ENCODE results near the gene FERMT2.

Gene FERMT2

GRCh38 chr14:52863334-52863700 lies 87.5 kb downstream of the FERMT2 start:
- DNase-seq (ENCODE audit: low spot score): no peak

GRCh38 chr14:52862632-52863333 lies 88.1 kb downstream of the FERMT2 start:
- no peak for DNase-seq (ENCODE audit: low spot score)

- DNase-seq (ENCODE audit: low spot score): no peak
Measured at GRCh38 chr14:52861403-52861802, 89.4 kb downstream of the FERMT2 start.

DNA sequence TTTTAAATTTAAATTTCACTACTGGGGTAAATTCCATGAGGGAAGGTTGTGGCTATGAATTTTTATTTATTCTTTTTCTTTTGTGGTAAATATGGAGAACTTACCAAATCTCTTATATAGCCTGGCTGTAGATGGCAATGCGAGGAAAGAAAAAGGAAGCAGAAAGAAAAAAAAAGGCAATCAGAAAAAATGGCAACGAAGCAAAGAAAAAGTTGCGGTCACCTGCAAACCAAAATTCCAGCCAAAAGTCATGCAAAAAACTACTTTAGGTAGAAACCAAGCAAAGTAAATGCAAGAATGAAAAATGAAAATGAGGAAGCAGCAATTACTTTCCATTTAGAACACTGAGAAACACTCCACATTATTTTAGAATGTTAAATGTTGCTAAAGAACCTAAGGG lies 89.9 kb downstream of the FERMT2 start:
- DNase-seq (ENCODE audit: low spot score): no peak

DNA sequence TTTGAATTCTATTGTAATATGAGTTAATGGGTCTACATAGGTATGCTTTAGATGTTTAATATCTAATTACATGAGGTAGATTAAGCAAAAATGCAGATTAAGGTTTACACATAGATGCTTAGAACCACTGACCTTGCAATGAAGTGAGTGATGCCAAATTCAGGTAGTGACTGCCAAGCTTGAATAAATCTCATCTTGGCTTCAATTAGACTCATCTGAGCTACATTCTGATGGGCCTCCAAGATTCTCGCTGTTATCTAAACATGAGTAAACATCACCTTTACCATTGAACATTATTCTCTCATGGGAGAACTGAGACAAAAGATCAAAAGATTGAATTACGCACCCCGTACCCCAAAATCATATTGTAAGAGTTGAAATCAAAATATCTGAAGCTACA lies 90.6 kb downstream of the FERMT2 start:
- no peak for DNase-seq (ENCODE audit: low spot score)

DNA sequence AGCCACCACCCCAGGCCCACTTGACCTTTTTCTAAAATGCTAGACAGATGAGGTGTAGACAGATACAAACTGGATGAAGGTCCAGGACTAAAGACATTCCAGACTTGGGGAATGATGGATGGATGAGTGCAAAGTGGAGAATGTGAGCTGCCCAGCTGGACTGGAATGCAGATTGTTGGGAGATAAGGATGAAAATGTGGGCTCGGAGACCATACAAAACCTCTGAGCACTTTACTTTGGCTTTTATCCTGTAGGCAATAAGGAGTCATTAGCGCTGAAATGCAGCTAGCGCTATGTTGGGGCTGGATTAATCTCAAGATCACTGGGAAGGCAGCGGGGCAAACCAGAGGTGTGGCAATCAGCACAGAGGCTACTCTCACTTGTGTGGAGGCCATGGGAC lies 94.7 kb downstream of the FERMT2 start:
- no peak for DNase-seq (ENCODE audit: low spot score)

GRCh38 chr14:52853522-52853854 lies 97.4 kb downstream of the FERMT2 start:
- DNase-seq (ENCODE audit: low spot score): no peak

DNA sequence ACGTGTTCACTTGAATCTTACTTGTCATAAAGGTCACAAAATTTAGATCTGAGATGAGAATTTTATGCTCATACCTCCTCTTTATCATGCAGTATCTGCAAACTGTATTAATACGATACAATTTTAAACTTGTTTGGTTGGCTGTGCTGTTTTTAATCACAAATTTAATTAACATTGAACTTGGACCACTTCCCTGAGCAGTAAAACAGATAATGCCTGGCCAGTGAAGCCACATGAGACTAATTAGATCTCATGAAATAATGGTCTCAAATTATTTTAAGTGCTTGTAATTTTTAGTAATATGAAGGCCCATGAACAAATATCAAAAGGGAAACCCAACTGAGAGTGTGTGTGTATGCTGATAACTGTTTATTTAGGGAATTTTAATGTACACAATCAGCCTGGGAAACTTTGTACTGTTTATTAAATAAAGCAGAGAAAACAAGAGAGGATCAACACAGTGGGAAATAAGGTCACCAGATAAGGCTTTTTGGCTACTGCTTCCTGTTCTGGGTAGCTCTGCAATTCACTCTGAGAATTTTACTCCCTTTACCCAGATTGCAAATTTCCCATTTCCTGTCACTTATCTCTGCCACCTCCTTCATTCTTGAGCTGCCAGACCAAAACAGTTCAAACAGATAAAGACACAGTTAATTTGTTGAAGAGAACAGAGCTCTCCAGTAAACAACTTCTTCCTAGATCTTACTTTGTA lies 97.9 kb downstream of the FERMT2 start:
- no peak for DNase-seq (ENCODE audit: low spot score)

- DNase-seq (ENCODE audit: low spot score): no peak
Measured at GRCh38 chr14:52850451-52850909, 100.4 kb downstream of the FERMT2 start.

GRCh38 chr14:52848626-52849025 lies 102.2 kb downstream of the FERMT2 start:
- DNase-seq (ENCODE audit: low spot score): no peak

DNA sequence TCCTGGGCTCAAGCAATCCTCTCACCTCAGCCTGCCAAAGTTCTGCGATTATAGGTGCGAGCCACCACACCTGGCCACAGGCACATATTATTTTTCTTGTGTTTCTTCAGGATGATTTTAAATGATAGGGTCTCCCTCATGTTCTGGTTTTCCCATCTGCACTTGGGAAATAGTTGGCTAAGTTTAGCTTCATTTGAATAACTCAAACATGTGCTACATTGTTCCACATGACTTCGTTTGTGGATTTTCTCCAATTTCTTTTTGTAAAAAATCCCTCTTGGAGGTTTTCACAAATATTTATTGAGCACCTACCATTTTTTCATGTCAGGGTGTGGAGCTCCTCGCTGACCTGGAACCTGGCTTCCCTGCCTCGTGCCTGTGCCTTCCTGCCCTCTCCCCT lies 104.3 kb downstream of the FERMT2 start:
- DNase-seq (ENCODE audit: low spot score): no peak

DNA sequence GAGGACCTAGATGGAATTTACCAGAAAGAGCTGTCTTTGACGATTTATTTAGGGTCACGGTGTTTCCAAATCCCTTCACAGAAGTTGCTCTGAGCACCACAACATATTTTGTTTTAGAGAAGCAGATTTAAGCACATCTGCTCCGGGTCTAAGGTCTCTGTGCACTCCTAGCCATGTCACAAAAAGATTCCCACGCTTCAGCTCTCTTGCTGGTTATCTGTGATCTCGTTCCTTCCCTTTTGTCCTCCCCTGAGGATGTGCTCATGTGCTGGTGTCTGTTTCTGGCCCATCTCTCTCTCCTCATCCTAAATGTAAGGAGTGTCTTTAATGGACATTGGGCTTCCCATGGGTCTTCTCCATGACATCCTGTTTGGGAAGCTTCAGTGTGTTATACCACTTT lies 105.8 kb downstream of the FERMT2 start:
- no peak for DNase-seq (ENCODE audit: low spot score)

- DNase-seq (ENCODE audit: low spot score): no peak
Measured at GRCh38 chr14:52844262-52845060, 106.4 kb downstream of the FERMT2 start.

- DNase-seq (ENCODE audit: low spot score): no peak
Measured at GRCh38 chr14:52840877-52841276, 110.0 kb downstream of the FERMT2 start.

GRCh38 chr14:52837451-52837850 lies 113.4 kb downstream of the FERMT2 start:
- DNase-seq (ENCODE audit: low spot score): no peak

DNA sequence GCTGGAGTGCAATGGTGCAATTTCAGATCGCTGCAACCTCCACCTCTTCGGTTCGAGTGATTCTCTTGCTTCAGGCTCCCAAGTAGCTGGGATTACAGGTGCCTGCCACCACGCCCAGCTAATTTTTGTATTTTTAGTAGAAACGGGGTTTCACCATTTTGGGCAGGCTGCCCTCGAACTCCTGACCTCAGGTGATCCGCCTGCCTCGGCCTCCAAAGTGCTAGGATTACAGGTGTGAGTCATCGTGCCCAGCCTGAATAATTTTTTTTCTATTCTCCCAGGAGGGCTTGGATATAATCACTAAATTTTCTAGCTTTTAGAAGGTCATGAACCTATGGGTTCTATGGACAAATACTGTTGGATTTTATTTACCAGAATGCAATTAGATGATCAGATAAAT lies 114.8 kb downstream of the FERMT2 start:
- DNase-seq (ENCODE audit: low spot score): no peak

DNA sequence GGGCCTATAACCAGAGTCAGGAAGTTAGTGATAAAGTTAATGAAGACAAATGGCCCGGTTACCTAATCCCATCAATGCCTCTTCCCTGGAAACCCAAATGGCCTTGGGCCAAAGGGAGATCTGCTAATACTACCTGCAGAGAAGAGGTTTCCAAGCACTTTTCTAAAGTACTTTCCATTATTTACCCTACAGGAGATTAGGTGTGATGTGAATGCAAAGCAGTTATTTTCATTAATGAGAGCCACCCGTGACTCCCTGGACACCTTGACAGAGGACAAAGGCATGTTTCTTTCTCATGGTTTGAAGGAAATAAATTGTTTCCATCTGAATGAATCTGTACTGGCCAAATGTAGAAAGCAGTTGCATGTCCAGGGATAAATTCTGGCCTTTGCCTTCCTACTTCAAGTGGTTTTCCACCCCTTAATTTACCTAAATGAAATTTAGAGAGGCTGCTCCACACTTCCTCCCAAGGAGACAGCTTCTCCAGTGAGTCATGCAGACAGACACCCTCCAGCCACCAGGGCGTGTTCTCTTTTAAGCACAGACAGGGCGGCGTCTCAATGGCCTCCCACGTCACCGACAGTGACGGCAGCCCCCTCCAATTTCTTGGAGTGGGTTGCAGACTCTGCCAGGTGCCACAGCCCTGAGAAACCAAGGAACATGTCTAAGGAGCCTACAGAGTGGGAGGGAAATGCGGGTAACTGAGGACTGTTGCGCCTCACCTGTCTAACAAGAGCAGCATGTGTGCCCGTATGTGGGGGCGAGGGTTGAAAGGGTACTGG lies 115.5 kb downstream of the FERMT2 start:
- DNase-seq (ENCODE audit: low spot score): no peak

GRCh38 chr14:52834440-52834842 lies 116.4 kb downstream of the FERMT2 start:
- no peak for DNase-seq (ENCODE audit: low spot score)

DNA sequence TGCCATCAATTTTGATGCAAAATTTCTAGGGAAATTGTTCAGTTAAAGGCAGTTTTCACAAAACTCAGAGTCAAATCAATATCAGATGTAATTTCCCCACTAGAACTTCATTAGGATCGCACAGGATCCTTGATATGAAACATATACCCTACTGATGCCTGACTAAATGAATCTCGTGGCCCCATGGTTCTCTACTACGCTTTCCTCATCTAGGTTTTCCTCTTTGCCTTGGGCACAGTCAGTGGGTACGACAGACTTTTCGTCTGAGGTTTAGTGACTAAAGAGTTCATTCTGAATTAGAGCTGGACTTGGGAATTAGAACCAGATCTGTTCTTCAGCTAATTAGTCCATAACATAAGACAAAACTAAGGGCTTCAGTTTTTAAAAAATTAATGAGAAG lies 117.0 kb downstream of the FERMT2 start:
- DNase-seq (ENCODE audit: low spot score): no peak

- no peak for DNase-seq (ENCODE audit: low spot score)
Measured at GRCh38 chr14:52829527-52830185, 121.2 kb downstream of the FERMT2 start.

DNA sequence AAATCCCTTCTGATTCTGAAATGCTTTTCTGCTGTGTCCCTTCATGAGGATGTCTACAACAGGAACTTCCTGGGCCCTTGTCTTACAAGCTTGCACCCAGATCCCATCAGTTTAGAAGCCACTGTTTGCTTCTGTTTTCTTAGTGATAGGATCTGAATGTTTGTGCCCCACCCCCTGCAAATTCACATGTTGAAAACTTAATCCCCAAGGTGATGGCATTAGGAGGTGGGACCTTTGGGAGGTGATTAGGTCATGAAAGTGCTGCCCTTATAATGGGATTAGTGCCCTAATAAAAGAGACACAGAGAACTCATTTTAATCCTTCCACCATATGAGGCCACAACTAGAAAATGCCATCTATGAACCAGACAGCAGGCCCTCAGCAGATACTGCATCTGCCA lies 123.4 kb downstream of the FERMT2 start:
- DNase-seq (ENCODE audit: low spot score): no peak

GRCh38 chr14:52825085-52825484 lies 125.8 kb downstream of the FERMT2 start:
- DNase-seq (ENCODE audit: low spot score): no peak

Data from NAMALWA (cell line).